NCI-H2029 (cell line): ENCODE measurements around the gene ACTN1.

ENCODE experiments used
- DNase-seq: peaks from one replicate; lab custom pipeline; 2025; lab: John Stamatoyannopoulos, UW

ACTN1 gene

DNA sequence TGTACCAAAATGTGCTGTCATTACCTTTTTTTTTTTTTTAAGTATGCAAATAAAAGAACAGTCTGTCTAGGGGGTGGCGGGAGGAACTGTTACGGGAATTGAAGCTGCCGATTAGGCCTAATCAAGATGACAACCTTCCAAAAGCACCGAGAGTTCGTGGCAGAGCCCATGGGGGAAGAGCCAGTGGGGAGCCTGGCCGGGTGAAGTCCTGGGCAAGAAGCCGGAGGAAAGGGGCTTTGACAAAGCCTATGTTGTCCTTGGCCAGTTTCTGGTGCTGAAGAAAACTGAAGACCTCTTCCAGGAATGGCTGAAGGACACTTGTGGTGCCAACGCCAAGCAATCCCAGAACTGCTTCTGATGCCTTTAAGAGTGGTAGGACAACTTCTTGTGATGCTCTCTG lies 42.6 kb downstream of the ACTN1 start:
- no peak for DNase-seq

DNA sequence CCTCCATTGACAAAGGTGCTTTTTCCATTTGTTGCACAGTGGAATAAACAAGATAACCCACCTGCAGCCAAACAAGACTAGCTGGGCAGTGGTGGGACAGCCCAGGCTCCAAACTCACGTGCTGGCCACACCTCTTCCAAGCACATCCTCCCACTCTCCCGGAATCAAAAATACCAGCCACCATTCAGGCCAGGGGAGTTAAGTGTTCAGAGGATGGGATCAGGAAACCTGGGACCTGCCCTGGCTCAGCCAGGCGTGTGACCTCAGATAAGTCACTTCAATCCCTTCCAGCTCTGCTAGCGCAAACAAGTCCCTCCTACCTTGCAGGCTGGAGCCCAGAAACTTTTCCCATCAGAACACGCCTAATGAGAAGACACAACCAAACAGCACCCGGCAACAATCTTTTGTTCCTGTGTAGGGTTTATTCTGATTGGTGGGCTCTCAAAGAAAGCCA lies 43.3 kb downstream of the ACTN1 start:
- no peak for DNase-seq

DNA sequence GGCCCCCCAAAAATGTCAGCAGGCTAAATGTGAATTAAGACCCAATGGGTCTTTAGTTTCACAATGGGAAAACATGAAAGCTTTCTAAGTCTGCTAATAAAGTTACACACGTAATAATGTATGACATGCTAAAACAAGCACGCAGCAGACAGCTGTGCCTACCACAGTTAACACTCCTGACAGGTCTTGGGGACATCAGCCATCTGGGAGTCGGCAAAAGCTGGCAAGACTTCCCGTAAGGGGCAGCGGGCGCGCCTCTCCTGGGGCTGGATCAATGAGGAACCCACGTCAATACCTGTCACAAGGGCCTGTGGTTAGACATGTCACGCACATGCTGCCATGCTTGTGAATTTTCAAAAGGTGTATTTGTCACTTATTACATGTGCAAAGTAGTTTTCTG lies 45.0 kb downstream of the ACTN1 start:
- no peak for DNase-seq

DNA sequence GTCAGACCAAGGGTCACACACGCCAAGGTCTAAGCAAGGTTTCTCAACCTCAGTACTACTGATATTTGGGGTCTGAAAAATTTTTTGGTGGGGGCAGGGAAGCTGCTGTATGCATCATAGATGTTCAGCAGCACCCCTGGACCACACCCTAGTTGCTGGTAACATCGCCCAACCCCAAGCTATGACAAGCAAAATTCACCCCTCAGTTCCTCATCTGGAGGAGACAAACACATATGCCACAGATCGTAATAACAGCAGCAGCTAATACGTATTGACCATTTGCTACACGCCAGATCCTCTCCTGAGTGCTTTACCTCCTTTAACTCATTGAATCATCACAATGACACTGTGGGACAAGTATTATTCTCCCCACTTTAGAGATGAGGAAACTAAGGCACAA lies 46.4 kb downstream of the ACTN1 start:
- DNase-seq = no peak

DNA sequence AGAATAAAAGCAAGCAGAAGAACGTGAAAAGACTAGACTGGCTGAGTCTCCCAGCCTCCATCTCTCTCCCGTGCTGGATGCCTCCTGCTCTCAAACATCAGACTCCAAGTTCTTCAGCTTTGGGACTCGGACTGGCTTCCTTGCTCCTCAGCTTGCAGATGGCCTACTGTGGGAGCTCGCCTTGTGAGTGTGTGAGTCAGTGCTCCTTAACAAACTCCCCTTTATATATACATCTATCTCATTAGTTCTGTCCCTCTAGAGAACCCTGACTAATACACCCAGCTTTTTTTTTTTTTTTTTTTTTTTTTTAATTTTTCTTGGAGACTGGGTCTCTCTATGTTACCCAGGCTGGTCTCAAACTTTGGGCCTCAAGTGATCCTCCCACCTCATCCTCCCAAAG lies 46.9 kb downstream of the ACTN1 start:
- DNase-seq = no peak

DNA sequence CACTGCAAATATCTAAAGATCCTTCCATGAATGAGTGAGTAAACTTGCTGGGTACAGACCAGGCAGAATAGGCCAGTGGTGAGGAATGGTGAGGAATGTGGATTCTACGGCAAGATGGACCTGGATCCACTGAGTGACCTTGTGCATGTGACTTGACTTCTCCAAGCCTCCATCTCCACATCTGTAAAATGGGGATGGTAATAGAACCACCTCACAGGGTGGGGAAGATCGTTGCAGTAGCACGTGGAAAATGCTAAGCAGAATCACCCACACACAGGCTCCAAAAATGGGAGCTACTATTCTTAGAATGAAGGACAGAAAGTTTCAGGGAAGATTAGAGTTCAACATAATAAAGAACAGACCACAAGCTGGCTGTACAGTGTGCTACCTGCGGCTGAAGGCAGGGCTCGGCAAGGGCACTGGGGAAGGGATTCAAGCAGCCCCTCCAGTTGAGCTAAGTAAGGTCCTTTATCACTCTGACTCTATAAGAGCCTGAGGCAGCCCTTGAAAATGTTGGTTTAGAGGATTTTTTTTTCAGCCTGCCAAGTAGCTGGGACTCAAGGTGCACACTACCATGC lies 47.5 kb downstream of the ACTN1 start:
- no peak for DNase-seq

DNA sequence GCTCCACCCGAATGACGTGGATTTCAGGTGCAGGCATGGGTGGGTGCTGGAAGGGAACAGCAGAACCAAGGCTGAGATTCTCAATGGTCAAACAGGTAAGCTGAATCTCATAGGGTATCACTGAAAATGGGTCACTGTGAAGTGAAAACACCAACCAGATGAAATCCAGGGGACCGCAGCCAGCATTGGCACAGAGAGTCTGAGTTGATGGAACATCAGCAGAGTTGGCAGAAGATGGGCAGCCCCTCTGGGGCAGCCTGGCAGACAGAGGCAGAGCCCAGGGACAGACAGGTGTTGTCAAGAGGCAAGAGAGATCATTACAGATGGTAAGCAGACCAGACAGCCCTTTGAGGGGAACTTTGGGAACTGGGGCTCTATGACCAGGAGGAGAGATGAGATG lies 48.0 kb downstream of the ACTN1 start:
- DNase-seq = no peak

DNA sequence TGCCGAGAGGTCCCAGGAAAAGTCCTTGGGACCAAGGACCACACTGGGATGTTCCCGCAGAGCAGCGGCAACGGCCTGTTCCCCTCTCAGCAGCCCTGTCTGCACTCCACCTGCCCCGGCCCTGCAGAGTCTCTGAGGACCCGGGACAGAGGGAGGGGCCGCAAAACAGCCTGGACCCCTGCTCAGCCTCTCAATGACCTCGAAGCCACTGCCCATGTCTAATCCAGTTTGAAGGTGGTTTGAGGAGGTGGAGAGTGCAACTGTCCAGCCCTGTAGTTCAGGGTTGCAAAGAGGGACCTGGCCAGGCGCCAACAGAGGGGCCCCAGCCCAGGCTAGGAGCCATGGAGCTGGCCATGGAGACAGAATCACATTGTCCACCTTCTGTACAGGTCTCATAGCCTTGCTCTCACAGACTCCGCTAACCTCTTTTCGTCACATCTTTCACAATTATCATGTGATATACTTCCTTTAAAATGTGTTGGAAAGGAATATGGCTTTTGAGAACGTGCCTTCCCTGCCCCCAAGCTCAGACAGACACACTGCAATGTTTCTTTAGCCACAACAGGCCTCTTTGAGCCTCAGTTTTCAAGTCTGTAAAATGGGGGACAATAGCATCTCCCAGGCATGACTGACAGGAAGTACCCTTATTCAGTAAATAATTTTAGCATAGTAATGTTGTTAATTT lies 49.3 kb downstream of the ACTN1 start:
- no peak for DNase-seq

DNA sequence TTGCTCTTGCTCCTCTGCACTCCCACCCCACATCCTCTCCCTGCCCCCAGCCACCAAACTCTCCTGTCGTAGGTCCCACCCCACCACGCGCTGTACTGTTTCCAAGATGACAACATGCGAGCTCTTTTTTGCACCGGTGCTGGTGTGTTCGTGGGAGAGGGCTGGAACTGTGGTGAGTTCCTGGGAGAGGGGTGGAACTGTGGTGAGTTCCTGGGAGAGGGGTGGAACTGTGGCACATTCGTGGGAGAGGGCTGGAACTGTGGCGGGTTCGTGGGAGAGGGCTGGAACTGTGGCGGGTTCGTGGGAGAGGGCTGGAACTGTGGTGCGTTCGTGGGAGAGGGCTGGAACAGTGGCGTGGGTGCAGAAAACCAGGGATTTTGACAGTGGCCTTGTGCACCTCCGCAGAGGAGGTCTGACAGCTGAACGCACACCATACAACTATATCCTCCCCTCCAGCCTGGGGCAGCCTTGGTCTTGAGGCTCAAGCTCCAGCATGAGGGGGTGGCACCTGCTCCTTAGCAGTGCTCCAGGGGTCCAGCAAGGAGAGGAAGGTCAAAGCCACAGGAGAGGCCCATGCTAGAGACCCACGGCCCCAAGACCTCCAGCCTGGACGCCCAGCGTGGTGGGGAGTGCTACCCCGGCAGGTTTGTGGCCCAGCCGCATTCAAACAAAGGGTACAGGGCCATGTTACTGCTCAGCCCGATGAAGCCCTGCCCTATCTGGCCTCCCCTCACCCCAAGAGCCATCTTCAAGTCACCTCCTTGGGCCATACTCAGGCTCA lies 50.1 kb downstream of the ACTN1 start:
- DNase-seq = no peak

DNA sequence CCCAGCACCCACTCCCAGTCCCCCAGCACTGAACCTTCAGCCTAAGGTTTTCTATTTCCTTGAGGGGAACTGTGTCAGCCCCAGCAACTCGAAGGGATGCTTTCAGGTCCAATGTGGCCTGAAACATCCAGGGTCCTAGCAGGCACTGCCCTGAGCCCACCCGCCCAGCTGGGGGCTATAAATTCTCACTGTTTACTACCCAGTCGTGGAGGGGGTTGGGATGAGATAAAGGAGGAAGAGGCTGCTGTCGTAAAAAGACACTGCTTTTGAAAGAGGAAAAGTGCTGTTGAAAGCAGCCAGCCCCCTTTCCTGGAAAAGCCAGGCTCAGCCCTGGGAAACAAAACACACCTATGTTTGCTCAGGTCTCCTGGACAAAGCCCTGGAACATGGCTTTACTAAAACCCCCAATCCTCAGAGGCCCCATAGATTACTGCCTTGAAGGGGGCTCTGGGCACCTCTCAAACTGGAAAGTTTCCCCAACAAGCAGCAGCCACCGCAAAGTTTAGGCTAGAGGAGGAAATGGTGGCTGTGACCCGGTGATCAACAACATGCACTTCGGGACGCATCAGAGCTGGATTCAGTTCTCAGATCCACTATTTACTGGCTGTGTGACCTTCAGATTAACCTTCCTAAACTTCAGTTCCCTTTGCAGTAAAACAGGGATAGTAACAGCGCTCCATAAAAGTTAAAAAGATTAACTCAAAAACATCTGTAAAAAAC lies 51.0 kb downstream of the ACTN1 start:
- no peak for DNase-seq

DNA sequence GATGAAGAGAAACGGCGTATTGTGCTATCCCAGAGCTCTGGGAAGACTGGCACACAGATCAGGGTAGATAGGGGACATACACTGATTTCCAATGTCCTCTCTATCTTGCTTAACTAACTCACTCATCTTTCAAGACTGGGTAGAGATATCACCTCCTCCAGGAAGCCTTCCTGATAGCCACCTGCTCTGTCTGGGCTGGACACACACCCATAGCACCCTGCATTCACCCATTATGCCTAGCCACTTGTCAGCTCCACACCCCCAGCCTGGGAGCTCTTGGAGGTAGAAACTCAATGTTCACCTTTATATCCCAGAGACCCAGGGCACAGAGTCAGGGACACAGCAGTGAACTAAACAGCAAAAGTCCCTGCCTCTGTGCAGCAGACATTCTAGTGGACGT lies 52.0 kb downstream of the ACTN1 start:
- DNase-seq = no peak

DNA sequence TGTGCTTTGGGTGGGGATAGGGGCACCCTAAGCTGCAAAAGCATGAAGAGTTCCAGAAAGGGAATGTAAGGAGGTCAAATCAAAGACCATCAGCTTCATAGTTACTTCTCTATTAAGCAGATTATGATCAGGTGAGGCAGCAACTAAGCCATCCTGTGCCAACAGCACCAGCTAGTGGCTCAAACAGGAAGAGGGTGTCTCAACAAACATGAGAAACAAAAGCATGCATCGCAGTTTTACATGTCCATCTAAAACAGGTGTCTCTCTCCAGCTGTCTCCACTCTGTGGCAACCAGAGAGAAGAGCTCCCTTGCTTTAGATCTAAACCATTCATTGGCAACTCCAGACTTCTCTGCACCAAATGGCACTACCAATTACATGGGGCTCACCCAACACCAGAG lies 52.9 kb downstream of the ACTN1 start:
- no peak for DNase-seq

DNA sequence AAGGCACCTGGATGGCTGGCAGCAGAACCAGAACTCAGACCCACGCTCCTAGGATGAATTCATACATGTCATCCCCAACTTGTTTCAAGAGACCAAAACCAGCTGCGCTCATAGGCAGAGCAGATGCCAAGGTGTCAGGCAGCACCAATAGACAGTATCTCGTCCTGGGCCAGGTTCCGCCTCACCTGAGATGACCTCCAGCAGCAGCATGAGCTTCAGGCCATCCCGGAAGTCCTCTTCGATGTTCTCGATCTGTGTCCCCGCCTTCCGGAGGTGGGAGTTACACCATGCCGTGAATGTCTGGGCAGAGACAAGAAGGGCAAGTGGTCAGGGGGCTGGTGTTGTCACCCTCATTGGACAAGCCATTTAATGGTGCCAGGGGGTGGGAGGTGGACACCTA lies 53.7 kb downstream of the ACTN1 start:
- no peak for DNase-seq

DNA sequence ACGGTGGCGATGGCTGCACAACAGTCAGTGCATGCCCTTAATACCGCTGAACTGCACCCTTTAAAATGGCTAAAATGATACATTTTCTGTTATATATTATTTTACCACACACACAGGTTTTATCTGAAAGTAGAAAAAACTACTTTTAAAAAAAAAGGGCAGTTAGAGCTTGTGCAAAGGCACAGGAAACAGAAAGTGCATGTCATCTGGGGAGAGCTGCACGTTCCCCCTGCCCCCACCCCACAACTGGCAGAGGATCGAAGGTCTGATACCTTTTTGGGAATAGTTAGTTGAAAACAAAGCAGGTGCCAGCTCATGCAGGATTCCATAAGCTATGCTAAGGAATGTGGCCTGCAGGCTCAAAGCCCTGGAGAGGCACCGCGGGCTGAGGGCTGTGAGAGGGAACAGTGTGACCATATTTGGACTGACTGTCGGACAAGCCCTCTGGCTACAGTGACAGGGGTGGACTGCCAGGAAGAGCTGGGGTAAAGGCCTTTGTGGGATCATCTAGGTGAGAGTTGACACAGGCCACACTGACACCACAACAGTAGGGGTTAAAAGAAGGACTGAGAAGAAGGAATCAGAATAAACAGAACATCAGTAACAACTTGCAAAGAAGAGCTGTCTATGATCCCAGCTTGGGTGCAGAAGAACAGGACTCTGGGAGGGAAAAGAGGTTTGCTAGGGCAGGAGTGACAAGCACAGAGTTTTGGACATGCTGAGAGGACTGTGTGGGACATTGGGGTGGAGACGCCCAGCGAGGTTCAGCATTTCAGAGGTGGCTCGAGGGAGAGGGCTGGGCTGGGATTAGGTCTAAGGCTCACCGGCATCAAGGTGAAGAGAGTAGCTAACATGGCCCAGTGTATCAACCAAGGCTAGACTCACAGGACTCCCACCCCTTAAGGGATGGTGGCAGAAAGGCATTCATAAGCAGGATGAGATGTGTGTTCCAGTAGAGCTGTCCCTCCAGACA lies 54.6 kb downstream of the ACTN1 start:
- DNase-seq = no peak

DNA sequence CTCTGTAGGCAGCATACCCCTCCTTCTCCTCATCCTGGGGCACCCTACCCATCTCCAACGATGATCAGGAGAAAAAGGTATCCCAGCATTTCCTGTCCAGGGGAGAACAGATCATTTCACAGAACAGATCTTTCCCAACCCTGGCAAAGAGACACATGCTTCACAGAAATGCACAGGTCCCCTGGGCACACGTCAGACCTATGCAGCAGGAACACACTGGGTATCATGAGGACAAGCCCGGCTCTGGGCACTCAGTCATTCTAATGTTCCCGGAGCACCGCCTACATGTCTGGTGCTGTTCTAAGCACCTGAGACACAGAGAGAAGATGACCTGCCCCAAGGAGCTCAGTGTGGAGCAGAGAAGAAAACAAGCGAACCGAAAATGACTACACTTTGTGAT lies 56.2 kb downstream of the ACTN1 start:
- DNase-seq = no peak

DNA sequence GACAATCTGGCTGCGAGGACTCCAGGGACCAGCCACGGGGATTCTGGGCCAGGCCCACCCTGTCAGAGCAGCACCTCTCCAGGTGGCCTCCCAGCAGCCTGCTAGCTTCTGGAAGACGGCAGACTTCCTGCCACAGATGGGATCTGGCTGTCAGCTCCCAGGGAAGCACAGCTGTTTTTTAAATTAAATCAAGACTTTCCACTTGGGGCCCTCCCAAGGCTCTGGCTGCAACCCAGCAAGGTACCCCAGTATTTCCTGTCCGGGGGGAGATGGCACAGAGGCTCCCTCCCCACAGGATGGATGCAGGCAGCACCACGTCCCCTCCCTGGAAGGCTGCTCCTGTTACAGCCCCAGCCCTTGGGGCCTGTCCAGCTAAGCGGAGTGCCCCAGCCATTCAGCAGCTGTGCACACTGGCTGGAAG lies 56.9 kb downstream of the ACTN1 start:
- no peak for DNase-seq

DNA sequence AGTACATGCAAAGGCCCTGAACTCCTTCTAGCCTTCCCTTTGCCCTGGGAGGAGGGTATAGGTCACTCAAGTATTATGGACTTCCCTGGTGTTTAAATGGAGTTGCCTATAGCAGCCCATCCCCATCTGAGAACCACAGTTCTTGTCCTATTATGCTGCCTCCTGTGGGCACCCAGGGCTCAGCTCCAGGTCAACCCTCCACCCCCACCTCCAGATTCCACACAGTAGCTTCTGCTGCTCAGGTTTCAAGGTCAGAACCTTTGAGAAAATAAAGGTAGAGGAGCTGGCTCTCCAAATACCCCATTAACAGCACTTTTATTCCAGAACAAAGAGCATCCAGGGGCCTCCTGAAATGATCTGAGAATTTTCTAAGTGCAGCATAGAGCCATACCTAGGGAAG lies 57.4 kb downstream of the ACTN1 start:
- DNase-seq = no peak

DNA sequence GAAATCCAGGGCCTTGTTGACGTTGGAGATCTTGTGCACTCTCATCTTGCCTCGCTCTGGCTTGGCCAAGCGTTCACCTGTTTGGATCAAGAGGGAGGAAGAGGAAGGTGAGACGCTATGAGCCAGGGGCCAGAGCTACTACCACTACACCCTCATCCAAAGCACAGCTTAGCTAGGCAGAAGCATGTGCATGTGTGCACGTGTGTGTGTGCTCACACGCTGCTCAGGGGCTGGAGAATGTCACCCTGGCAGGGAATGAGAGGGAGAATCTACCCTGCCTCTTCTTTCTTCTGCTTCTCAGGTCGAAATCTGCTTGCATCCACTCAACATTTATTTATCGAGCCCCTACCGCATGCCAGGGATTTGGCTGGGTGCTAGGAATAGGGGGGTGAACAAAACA lies 58.1 kb downstream of the ACTN1 start:
- DNase-seq = no peak

DNA sequence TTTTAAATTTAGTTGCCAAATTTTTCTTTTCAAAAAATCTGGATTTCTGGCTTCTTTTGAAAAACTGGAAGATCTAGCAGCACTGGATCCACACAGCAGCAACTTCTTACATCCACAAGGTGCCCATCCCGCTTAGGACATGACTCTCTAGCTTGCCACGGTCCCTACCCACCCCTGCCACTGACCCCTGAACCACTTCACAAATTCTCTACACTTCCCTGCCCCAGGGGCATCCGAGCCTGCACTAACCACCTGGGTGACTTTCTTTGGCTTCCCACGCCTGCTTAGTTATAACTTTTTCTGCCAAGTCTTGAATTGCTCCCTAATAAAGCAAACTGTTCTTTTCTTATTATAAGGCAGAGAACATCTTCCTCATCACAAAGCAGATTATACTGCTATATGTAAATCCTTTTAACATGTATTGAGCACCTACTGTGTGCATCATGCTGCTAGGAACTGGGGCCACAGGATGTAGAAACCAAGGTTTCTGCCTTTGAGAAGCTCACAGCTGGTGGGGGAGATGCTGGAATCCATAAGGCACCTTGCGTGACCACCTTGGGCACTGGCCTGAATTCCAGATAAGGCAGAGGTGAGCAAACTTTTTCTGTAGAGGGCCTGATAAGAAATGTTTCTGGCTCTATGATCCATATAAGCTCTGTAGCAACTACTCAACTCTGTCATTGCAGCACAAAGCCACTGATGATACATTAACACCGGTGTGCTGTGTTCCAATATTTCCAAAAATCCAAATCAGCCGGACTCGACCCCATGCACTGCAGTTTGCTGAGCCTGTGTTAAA lies 59.8 kb downstream of the ACTN1 start:
- DNase-seq = no peak

DNA sequence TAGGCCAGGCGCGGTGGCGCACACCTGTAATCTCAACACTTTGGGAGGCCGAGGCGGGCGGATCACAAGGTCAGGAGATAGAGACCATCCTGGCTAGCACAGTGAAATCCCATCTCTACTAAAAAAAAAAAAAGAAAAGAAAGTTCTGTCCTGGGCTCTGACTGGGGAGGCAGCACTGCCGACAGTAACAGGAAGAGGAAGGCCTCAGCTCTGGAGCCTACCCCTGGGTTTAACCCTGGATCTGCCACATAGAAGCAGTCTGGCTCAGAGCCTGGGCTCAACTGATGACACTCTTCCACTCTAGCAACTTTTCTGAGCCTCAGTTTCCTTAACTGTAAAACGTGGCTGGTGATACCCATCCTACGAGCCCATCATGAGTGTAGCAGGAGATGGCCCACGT lies 60.5 kb downstream of the ACTN1 start:
- no peak for DNase-seq
